SK-N-SH treated with all-trans-retinoic acid at 6 μM for 48 hours (cell line): ENCODE data around the gene CCDC187.

Experiments used
- ATAC-seq: fragments of 200-7000 bp; cut with Tn5 transposase; 3 replicates; pipeline ENCODE4 v1.9.1; 2020; ENCODE audit warnings: mild to moderate bottlenecking, moderate library complexity
- BACH2 ChIP-seq: fragments of 250-450 bp; sonication (Bioruptor Pico); IDR thresholded peaks from 2 replicates; pipeline ENCODE4 v1.9.0; 2021; ENCODE audit warnings: mild to moderate bottlenecking, borderline replicate concordance
- CREB5 ChIP-seq: fragments of 250-450 bp; sonication (Bioruptor Pico); IDR thresholded peaks from 2 replicates; pipeline ENCODE4 v1.5.1; 2020; ENCODE audit warnings: low read depth, mild to moderate bottlenecking, moderate library complexity
- CSRNP3 ChIP-seq: fragments of 250-450 bp; sonication (Bioruptor Pico); IDR thresholded peaks from 2 replicates; pipeline ENCODE4 v1.5.1; 2021; ENCODE audit warnings: mild to moderate bottlenecking, moderate library complexity
- ESRRG ChIP-seq: fragments of 250-450 bp; sonication (Bioruptor Pico); IDR thresholded peaks from 2 replicates; pipeline ENCODE4 v1.6.1; 2021; ENCODE audit warnings: mild to moderate bottlenecking
- GLIS3 ChIP-seq: fragments of 250-450 bp; sonication (Bioruptor Pico); IDR thresholded peaks from 2 replicates; pipeline ENCODE4 v1.5.0; 2020; ENCODE audit warnings: mild to moderate bottlenecking, moderate library complexity
- ISL1 ChIP-seq: fragments of 250-450 bp; sonication (Bioruptor Pico); IDR thresholded peaks from 2 replicates; pipeline ENCODE4 v2.1.2; 2022; ENCODE audit warnings: mild to moderate bottlenecking, moderate library complexity
- OSR1 ChIP-seq: fragments of 250-450 bp; sonication (Bioruptor Pico); IDR thresholded peaks from 2 replicates; pipeline ENCODE4 v1.8.0; 2022; ENCODE audit warnings: moderate library complexity, mild to moderate bottlenecking, inconsistent platforms
- PATZ1 ChIP-seq: fragments of 250-450 bp; sonication (Bioruptor Pico); IDR thresholded peaks from 2 replicates; pipeline ENCODE4 v1.8.0; 2020; ENCODE audit warnings: mild to moderate bottlenecking, moderate library complexity, borderline replicate concordance
- POU6F1 ChIP-seq: fragments of 250-450 bp; sonication (Bioruptor Pico); IDR thresholded peaks from 2 replicates; pipeline ENCODE4 v1.8.0; 2021; ENCODE audit warnings: low read depth, mild to moderate bottlenecking, moderate library complexity, borderline replicate concordance
- RARB ChIP-seq: fragments of 250-450 bp; sonication (Bioruptor Pico); IDR thresholded peaks from 2 replicates; pipeline ENCODE4 v1.8.0; 2021; ENCODE audit warnings: mild to moderate bottlenecking, moderate library complexity
- SNAI2 ChIP-seq: fragments of 250-450 bp; sonication (Bioruptor Pico); IDR thresholded peaks from 2 replicates; pipeline ENCODE4 v1.5.0; 2020; ENCODE audit warnings: mild to moderate bottlenecking, moderate library complexity
- TCF4 ChIP-seq: fragments of 250-450 bp; sonication (Bioruptor Pico); IDR thresholded peaks from 2 replicates; pipeline ENCODE4 v1.8.0; 2021; ENCODE audit warnings: mild to moderate bottlenecking, moderate library complexity, borderline replicate concordance
- TOX ChIP-seq: fragments of 250-450 bp; sonication (Bioruptor Pico); IDR thresholded peaks from 2 replicates; pipeline ENCODE4 v1.8.0; 2021; ENCODE audit warnings: mild to moderate bottlenecking, moderate library complexity, borderline replicate concordance
- TSHZ2 ChIP-seq: fragments of 250-450 bp; sonication (Bioruptor Pico); IDR thresholded peaks from 2 replicates; pipeline ENCODE4 v1.5.0; 2020; ENCODE audit warnings: mild to moderate bottlenecking, moderate library complexity
- ZC3H10 ChIP-seq: fragments of 250-450 bp; sonication (Bioruptor Pico); IDR thresholded peaks from 2 replicates; pipeline ENCODE4 v1.5.1; 2021; ENCODE audit warnings: mild to moderate bottlenecking, moderate library complexity
- ZFP3 ChIP-seq: fragments of 250-450 bp; sonication (Bioruptor Pico); IDR thresholded peaks from 2 replicates; pipeline ENCODE4 v1.5.0; 2020; ENCODE audit warnings: mild to moderate bottlenecking, moderate library complexity
- ZFP30 ChIP-seq: fragments of 450-650 bp; formaldehyde crosslinking; IDR thresholded peaks from 2 replicates; pipeline ENCODE4 v1.5.0; 2022; ENCODE audit warnings: mild to moderate bottlenecking, moderate library complexity
- ZNF70 ChIP-seq: fragments of 450-650 bp; formaldehyde crosslinking; IDR thresholded peaks from 2 replicates; pipeline ENCODE4 v1.5.0; 2020; ENCODE audit warnings: mild to moderate bottlenecking, moderate library complexity
- ZNF8 ChIP-seq: fragments of 450-650 bp; formaldehyde crosslinking; IDR thresholded peaks from 2 replicates; pipeline ENCODE4 v1.5.0; 2020; ENCODE audit warnings: mild to moderate bottlenecking, moderate library complexity

CCDC187 gene

GRCh38 chr9:136299116-136299515, 4.8 kb downstream of the CCDC187 start:
- no peak for ATAC-seq
- no peak for TF ChIP-seq PATZ1 (CRISPR knock-in tag)
- no peak for TF ChIP-seq TSHZ2 (CRISPR knock-in tag)
- TF ChIP-seq ZFP30 (CRISPR knock-in tag), result no peak
- TF ChIP-seq OSR1 (CRISPR knock-in tag), result no peak
- no peak for TF ChIP-seq CREB5 (CRISPR knock-in tag)
- no peak for TF ChIP-seq POU6F1
- TF ChIP-seq ZFP3, result no peak
- no peak for TF ChIP-seq ISL1
- TF ChIP-seq ZC3H10 (CRISPR knock-in tag), result no peak
- no peak for TF ChIP-seq SNAI2 (CRISPR knock-in tag)
- TF ChIP-seq GLIS3 (CRISPR knock-in tag), result no peak
- TF ChIP-seq ZNF70, result no peak
- no peak for TF ChIP-seq RARB (CRISPR knock-in tag)
- TF ChIP-seq ESRRG (CRISPR knock-in tag), result no peak
- TF ChIP-seq BACH2 (CRISPR knock-in tag), result no peak
- no peak for TF ChIP-seq TOX

GRCh38 chr9:136297766-136298735, 5.8 kb downstream of the CCDC187 start:
- TF ChIP-seq ZNF70, result no peak
- no peak for TF ChIP-seq CSRNP3
- no peak for TF ChIP-seq ZNF8
- TF ChIP-seq ZFP30 (CRISPR knock-in tag), result no peak
- TF ChIP-seq BACH2 (CRISPR knock-in tag), result no peak
- TF ChIP-seq POU6F1, result no peak
- no peak for TF ChIP-seq TCF4 (CRISPR knock-in tag)
- no peak for TF ChIP-seq TSHZ2 (CRISPR knock-in tag)
- no peak for ATAC-seq
